HL-60 (cell line): ENCODE results near the gene DENND6B.

ENCODE experiments used
- DNase-seq, 2 experiments: peaks; one replicate each; pipeline ENCODE4 v3.0.0-alpha.2; 2010 to 2020; ENCODE audit warnings: low read depth in 1 of 2, low spot score in 1 of 2
- H3K27ac ChIP-seq: fragments of 250-450 bp; sonication (Bioruptor Pico); replicated peaks from 2 replicates; pipeline ENCODE4 v1.5.1; 2020; ENCODE audit warnings: mild to moderate bottlenecking, moderate library complexity
- H3K27me3 ChIP-seq: fragments of 250-450 bp; sonication (Bioruptor Pico); 2 replicates; pipeline ENCODE4 v1.5.1; 2021; ENCODE audit warnings: mild to moderate bottlenecking, moderate library complexity; ENCODE audit not compliant: insufficient read depth, poor library complexity, severe bottlenecking
- H3K4me3 ChIP-seq: replicated peaks from 2 replicates; pipeline ENCODE4 v1.5.1; 2011; ENCODE audit warnings: mild to moderate bottlenecking, control low read depth, low read length; ENCODE audit not compliant: insufficient read depth
- GABPA ChIP-seq: IDR thresholded peaks from 2 replicates; pipeline ENCODE4 v1.6.1; 2012; ENCODE audit warnings: low read depth
- POLR2AphosphoS5 ChIP-seq: IDR thresholded peaks from 2 replicates; pipeline ENCODE4 v1.6.1; 2012; ENCODE audit warnings: low read depth
- SPI1 ChIP-seq: IDR thresholded peaks from 2 replicates; pipeline ENCODE4 v1.6.1; 2012; ENCODE audit warnings: low read depth, mild to moderate bottlenecking, borderline replicate concordance
- TF ChIP-seq, protein P1 (sequence below): IDR thresholded peaks from 2 replicates; pipeline ENCODE4 v1.6.1; 2012; ENCODE audit warnings: low read depth; ENCODE audit not compliant: insufficient replicate concordance
- TF ChIP-seq, protein P2 (sequence below): IDR thresholded peaks from one replicate; pipeline ENCODE4 v1.5.1; 2011; ENCODE audit warnings: low read length, control low read depth, inconsistent platforms; ENCODE audit not compliant: insufficient read depth

Gene DENND6B

DNA sequence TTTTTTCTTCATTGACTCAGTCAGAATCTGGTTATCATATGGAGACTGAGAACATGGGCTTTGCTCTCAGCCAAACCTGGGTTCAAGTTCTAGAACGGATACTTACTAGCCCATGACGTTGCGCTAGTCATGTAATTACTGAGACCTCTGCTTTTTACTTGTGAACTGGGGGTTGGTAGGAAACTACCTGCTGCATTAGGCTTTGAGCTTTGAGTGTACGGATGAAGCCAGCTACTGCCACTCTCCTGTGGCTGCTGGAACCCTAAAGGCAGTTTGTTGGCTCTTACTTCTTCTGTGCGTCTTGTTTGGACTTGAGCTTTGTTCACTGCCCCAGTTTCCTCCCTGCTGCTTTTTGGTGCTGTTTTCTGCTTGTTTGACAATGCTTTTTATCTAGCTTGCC is 34.4 kb upstream of the DENND6B start:
- no peak for DNase-seq
- TF ChIP-seq, protein P1, sequence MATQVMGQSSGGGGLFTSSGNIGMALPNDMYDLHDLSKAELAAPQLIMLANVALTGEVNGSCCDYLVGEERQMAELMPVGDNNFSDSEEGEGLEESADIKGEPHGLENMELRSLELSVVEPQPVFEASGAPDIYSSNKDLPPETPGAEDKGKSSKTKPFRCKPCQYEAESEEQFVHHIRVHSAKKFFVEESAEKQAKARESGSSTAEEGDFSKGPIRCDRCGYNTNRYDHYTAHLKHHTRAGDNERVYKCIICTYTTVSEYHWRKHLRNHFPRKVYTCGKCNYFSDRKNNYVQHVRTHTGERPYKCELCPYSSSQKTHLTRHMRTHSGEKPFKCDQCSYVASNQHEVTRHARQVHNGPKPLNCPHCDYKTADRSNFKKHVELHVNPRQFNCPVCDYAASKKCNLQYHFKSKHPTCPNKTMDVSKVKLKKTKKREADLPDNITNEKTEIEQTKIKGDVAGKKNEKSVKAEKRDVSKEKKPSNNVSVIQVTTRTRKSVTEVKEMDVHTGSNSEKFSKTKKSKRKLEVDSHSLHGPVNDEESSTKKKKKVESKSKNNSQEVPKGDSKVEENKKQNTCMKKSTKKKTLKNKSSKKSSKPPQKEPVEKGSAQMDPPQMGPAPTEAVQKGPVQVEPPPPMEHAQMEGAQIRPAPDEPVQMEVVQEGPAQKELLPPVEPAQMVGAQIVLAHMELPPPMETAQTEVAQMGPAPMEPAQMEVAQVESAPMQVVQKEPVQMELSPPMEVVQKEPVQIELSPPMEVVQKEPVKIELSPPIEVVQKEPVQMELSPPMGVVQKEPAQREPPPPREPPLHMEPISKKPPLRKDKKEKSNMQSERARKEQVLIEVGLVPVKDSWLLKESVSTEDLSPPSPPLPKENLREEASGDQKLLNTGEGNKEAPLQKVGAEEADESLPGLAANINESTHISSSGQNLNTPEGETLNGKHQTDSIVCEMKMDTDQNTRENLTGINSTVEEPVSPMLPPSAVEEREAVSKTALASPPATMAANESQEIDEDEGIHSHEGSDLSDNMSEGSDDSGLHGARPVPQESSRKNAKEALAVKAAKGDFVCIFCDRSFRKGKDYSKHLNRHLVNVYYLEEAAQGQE, result no peak
- TF ChIP-seq POLR2AphosphoS5, result no peak
- TF ChIP-seq GABPA, result no peak
- no peak for TF ChIP-seq SPI1
- TF ChIP-seq, protein P2, sequence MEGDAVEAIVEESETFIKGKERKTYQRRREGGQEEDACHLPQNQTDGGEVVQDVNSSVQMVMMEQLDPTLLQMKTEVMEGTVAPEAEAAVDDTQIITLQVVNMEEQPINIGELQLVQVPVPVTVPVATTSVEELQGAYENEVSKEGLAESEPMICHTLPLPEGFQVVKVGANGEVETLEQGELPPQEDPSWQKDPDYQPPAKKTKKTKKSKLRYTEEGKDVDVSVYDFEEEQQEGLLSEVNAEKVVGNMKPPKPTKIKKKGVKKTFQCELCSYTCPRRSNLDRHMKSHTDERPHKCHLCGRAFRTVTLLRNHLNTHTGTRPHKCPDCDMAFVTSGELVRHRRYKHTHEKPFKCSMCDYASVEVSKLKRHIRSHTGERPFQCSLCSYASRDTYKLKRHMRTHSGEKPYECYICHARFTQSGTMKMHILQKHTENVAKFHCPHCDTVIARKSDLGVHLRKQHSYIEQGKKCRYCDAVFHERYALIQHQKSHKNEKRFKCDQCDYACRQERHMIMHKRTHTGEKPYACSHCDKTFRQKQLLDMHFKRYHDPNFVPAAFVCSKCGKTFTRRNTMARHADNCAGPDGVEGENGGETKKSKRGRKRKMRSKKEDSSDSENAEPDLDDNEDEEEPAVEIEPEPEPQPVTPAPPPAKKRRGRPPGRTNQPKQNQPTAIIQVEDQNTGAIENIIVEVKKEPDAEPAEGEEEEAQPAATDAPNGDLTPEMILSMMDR, result no peak
- no peak overlapping the region for H3K4me3 ChIP-seq
- no peak overlapping the region for H3K27ac ChIP-seq
- no peaks in the 10 kb centered on the region for H3K27me3 ChIP-seq

DNA sequence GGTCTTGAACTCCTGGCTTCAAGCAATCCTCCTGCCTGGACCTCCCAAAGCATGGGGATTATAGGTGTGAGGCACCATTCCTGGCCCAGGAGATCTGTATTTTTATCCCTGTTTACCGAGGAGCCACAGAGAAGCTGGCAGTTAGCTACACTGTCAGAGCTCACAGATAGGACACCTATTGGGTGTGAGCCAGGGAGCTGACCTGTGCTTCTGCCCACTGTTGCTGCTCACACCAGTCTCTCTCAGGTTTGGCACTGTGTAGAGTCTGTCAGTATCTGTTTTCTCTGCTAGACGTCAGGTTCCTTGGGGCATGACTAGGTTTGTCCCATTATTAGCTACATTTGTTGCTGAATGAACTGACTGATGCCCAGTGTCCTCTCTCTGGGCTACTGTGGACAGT is 33.8 kb upstream of the DENND6B start:
- no peak overlapping the region for H3K27ac ChIP-seq
- TF ChIP-seq, protein P1, result no peak
- TF ChIP-seq, protein P2, result no peak
- no peak for TF ChIP-seq GABPA
- no peak for TF ChIP-seq SPI1
- TF ChIP-seq POLR2AphosphoS5, result no peak
- DNase-seq, result no peak
- H3K4me3 ChIP-seq, result no peak overlapping the region
- no peaks in the 10 kb centered on the region for H3K27me3 ChIP-seq

DNA sequence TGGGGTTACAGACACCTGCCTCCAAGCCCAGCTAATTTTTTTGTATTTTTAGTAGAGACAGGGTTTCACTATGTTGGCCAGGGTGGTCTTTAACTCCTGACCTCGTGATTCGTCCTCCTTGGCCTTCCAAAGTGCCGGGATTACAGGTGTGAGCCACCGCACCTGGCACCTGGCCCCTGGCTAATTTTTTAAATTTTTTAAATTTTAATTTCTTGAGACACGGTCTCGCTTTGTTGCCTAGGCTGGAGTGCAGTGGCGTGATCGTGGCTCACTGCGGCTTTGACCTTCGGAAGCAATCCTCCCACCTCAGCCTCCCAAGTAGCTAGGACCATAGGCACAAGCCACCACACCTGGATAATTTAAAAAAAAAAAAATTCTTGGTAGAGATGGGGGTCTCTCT is 30.9 kb upstream of the DENND6B start:
- H3K4me3 ChIP-seq, result no peak overlapping the region
- H3K27ac ChIP-seq, result no peak overlapping the region
- no peaks in the 10 kb centered on the region for H3K27me3 ChIP-seq
- DNase-seq, result no peak
- TF ChIP-seq, protein P2, result no peak
- TF ChIP-seq GABPA (no peak), POLR2AphosphoS5 (no peak), SPI1 (no peak)
- TF ChIP-seq, protein P1, result no peak
